Tibial nerve (tissue), 3 donors: ENCODE results near the gene ZNF431.

Experiments
- POLR2A ChIP-seq, 2 donors: fragments of 450-650 bp; IDR thresholded peaks; one replicate each; pipeline ENCODE4 v1.6.1; 2017; ENCODE audit warnings: antibody characterized with exemption in 2 of 2, mild to moderate bottlenecking in 2 of 2, moderate library complexity in 2 of 2
- TF ChIP-seq, protein P1 (sequence below), 5 experiments: fragments of 200-600 bp in 3 of 5; fragments of 450-650 bp in 2 of 5; sonication (generic) in 3 of 5; IDR thresholded peaks; one replicate each; pipeline ENCODE4 v1.5.1; 2016 to 2019; ENCODE audit warnings: antibody characterized with exemption in 5 of 5, mild to moderate bottlenecking in 3 of 5, moderate library complexity in 2 of 5

DNA sequence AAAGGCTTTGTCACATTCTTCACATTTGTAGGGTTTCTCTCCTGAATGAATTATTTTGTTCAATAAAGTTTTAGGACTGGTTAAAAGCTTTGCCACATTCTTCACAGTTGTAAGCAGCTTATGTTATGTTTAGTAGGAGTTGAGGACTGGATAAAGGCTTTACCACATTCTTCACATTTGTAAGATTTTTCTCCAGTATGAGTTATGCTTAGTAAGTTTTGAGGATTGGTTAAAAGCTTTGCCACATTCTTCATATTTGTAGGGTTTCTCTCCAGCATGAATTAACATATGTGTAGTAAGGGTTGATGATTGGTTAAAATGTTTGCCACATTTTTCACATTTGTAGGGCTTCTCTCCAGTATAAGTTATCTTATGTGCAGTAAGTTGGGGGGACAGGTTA lies 79.9 kb downstream of the ZNF431 start:
- TF ChIP-seq POLR2A (IDR thresholded peaks at IDR 0.05) = no peak
- TF ChIP-seq, protein P1, sequence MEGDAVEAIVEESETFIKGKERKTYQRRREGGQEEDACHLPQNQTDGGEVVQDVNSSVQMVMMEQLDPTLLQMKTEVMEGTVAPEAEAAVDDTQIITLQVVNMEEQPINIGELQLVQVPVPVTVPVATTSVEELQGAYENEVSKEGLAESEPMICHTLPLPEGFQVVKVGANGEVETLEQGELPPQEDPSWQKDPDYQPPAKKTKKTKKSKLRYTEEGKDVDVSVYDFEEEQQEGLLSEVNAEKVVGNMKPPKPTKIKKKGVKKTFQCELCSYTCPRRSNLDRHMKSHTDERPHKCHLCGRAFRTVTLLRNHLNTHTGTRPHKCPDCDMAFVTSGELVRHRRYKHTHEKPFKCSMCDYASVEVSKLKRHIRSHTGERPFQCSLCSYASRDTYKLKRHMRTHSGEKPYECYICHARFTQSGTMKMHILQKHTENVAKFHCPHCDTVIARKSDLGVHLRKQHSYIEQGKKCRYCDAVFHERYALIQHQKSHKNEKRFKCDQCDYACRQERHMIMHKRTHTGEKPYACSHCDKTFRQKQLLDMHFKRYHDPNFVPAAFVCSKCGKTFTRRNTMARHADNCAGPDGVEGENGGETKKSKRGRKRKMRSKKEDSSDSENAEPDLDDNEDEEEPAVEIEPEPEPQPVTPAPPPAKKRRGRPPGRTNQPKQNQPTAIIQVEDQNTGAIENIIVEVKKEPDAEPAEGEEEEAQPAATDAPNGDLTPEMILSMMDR (IDR thresholded peaks at IDR 0.05) = no peak
